Aorta (tissue), 5 donors: Measurements from ENCODE around the gene LDAF1. TPM values are rescaled to one million over a fixed set of nuclear protein-coding genes. Genes with fewer than 3 reads are reported as not detected.
A peak's percentile ranks its signal among the peaks of the same experiment; 100 is the strongest.
"Not testable (repeated sequence)": the region's sequence is repeated elsewhere in the genome, so short reads cannot be mapped to it uniquely, and the experiment has no call there.

ENCODE experiments used
- ATAC-seq: fragments of 200-7000 bp; cut with Tn5 transposase; one replicate; pipeline ENCODE4 v1.9.1; 2022; ENCODE audit warnings: moderate library complexity; ENCODE audit not compliant: low FRiP score
- DNase-seq, 2 donors: peaks; one replicate each; pipeline ENCODE4 v3.0.0-alpha.2; 2020
- H3K27ac ChIP-seq, 2 donors: one replicate each; pipeline ENCODE4 v1.5.1; 2013; ENCODE audit warnings: low read length in 2 of 2, mild to moderate bottlenecking in 2 of 2, moderate library complexity in 2 of 2, control low read depth in 1 of 2, inconsistent platforms in 1 of 2, low read depth in 1 of 2
- H3K27me3 ChIP-seq, 2 donors: one replicate each; pipeline ENCODE4 v1.6.1; 2013; ENCODE audit warnings: control low read depth in 1 of 2, low read length in 1 of 2, mild to moderate bottlenecking in 1 of 2, moderate library complexity in 1 of 2; ENCODE audit not compliant: insufficient read depth in 2 of 2, control insufficient read depth in 1 of 2
- H3K36me3 ChIP-seq, 2 donors: one replicate each; pipeline ENCODE4 v1.6.1; 2013; ENCODE audit warnings: control low read depth in 1 of 2, low read length in 1 of 2, mild to moderate bottlenecking in 1 of 2; ENCODE audit not compliant: insufficient read depth in 2 of 2, control insufficient read depth in 1 of 2
- H3K4me1 ChIP-seq, 2 donors: one replicate each; pipeline ENCODE4 v1.6.1; 2013; ENCODE audit warnings: low read length in 2 of 2, control low read depth in 1 of 2, mild to moderate bottlenecking in 1 of 2, moderate library complexity in 1 of 2; ENCODE audit not compliant: insufficient read depth in 2 of 2, control insufficient read depth in 1 of 2
- H3K4me3 ChIP-seq, 2 donors: one replicate each; pipeline ENCODE4 v1.5.1; 2013; ENCODE audit warnings: low read length in 2 of 2, control low read depth in 1 of 2, mild to moderate bottlenecking in 1 of 2
- H3K9me3 ChIP-seq: one replicate; pipeline ENCODE4 v1.6.1; 2013; ENCODE audit warnings: mild to moderate bottlenecking, low read length; ENCODE audit not compliant: control insufficient read depth
- WGBS, 2 donors: extraction: QIAGEN DNeasy Blood & Tissue Kit; methylation state at CpG; one replicate each; pipeline ENCODE4 v1.1.7; 2013; 5-methylcytosine and 5-hydroxymethylcytosine counted together
- intact Hi-C, 2 donors: fragments of 100-400 bp; cut with DNase I; formaldehyde crosslinking; loops; one replicate each; pipeline versions ENCODE4 v1.14.2 to v1.15.0; 2022
- polyA plus RNA-seq, 2 donors: library from polyadenylated mRNA; stranded (reverse); fragments of 200-250 nt; gene quantifications; one replicate each; pipeline ENCODE4 v1.2.3, GENCODE V29; 2013
- total RNA-seq, 2 donors: library from RNA; stranded (reverse); fragmentation: NEBNext Ultra II Directional; extraction: Animal tissue kit (Norgen Biotek cat#: 25700); gene quantifications; one replicate each; pipeline ENCODE4 v1.2.1, GENCODE V29; 2021
- donor health status: healthy with polysubstance abuse.
- donor health status: Bipolar disorder and iron deficiency.
- donor health status: DM: no; HTN: no; CAD: no.
- donor health status: DM: no; HTN: no; CAD: no.
- donor health status: DM: yes; HTN: yes; CAD: no.

Gene LDAF1
- total and polyA plus RNA-seq, 4 donors = 42.8 to 62.5 (median 56.3) TPM

GRCh38 chr16:21130811-21131210, 27.7 kb upstream of the LDAF1 start:
- 85 to 86% methylated on average over 3 of the region's 3 CpGs for WGBS, 2 donors
- Histone ChIP-seq H3K4me3 (no peak overlapping the region), H3K27me3 (no peaks in the 10 kb centered on the region), H3K4me1 (no peaks in the 10 kb centered on the region), H3K27ac (no peak overlapping the region), H3K9me3 (no peaks in the 10 kb centered on the region), H3K36me3 (no peaks in the 10 kb centered on the region)
- intact Hi-C loops = no loop called here
- no peak for DNase-seq
- ATAC-seq = no peak

DNA sequence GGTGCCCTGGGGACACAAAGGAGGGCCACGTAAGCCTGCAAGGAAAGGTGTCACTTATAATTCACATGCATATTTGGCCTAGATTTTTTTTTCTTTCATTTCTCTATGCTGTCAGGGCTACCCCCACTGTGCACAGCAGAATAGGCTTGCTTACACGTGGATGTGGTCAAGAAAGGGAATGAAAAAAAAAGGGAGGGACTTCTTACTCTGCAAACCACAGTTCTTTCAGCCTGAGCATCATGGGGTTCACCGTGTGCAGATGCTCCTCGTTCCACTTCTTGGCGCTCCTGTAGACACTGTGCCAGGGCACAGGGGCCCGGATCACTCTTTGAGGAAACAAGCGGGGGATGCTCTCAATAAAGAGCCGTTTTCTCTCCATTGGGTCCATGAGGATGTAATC, 24.4 kb upstream of the LDAF1 start:
- intact Hi-C loops = no loop called here
- Histone ChIP-seq H3K27ac (no peak overlapping the region), H3K36me3 (no peaks in the 10 kb centered on the region), H3K9me3 (no peaks in the 10 kb centered on the region), H3K4me1 (no peaks in the 10 kb centered on the region), H3K27me3 (no peaks in the 10 kb centered on the region), H3K4me3 (no peak overlapping the region)
- WGBS, 2 donors = 84 to 85% methylated on average over 8 of the region's 8 CpGs
- DNase-seq (no peak), ATAC-seq (no peak)

DNA sequence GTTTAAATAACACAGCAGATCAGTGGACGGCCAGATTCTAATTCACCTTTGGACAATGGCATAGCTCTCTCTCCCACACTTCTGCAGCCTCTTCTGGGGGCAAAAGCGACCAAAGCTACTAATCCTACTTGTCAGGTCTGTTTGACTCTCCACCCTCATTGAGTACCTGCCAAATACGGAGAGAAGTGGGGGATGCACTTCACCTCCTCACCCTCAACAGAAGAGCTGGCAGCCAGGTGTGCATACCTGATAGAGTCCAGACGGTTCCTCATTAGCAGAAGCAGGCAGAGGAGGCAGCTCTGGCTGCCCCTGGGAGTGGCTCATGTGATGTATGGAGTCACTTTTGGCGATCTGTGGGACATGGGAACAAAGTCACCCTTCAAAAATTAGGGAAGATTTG, 12.7 kb upstream of the LDAF1 start:
- Histone ChIP-seq H3K27ac (no peak overlapping the region), H3K36me3 (no peaks in the 10 kb centered on the region), H3K9me3 (peaks cover 4% of the 10 kb centered on the region), H3K4me1 (no peaks in the 10 kb centered on the region), H3K4me3 (no peak overlapping the region), H3K27me3 (no peaks in the 10 kb centered on the region)
- ATAC-seq = no peak
- intact Hi-C loops = no loop called here
- 70% methylated on average over 5 of the region's 5 CpGs for WGBS, 2 donors
- no peak for DNase-seq

GRCh38 chr16:21150375-21151001, 8.0 kb upstream of the LDAF1 start, which contains the start of gene DNAH3:
Gene DNAH3 (minus strand): TSS chr16:21150846. CDS start chr16:21150319, 527 bp downstream.
- 3 to 4% methylated on average over 8 of the region's 8 CpGs for WGBS, 2 donors
- H3K27me3 ChIP-seq = no peaks in the 10 kb centered on the region
- DNase-seq = no peak
- no peaks in the 10 kb centered on the region for H3K9me3 ChIP-seq
- H3K4me1 ChIP-seq = no peaks in the 10 kb centered on the region
- no peaks in the 10 kb centered on the region for H3K36me3 ChIP-seq
- intact Hi-C loops = no loop called here
- no peak within 1 kb of the TSS for H3K4me3 ChIP-seq
- no peak within 1 kb of the TSS for H3K27ac ChIP-seq
- ATAC-seq = no peak

- H3K4me3 ChIP-seq, H3K4me1 ChIP-seq, H3K36me3 ChIP-seq, DNase-seq, H3K27ac ChIP-seq, intact Hi-C loops, H3K27me3 ChIP-seq, H3K9me3 ChIP-seq, ATAC-seq: not testable (repeated sequence)
- 85 to 86% methylated on average over 48 to 51 of the region's 51 CpGs for WGBS, 2 donors
These were observed 6.1 kb upstream of the LDAF1 start for GRCh38 chr16:21152160-21153030.

GRCh38 chr16:21153124-21153729, 5.2 kb upstream of the LDAF1 start:
- H3K4me1 ChIP-seq, DNase-seq, H3K27me3 ChIP-seq, H3K4me3 ChIP-seq, H3K36me3 ChIP-seq, ATAC-seq, H3K27ac ChIP-seq, intact Hi-C loops, H3K9me3 ChIP-seq: not testable (repeated sequence)
- 91 to 94% methylated on average over 11 of the region's 11 CpGs for WGBS, 2 donors

GRCh38 chr16:21156011-21156410, 2.5 kb upstream of the LDAF1 start:
- H3K27me3 ChIP-seq, H3K4me1 ChIP-seq, H3K4me3 ChIP-seq, H3K9me3 ChIP-seq, intact Hi-C loops, H3K27ac ChIP-seq, ATAC-seq, DNase-seq, H3K36me3 ChIP-seq: not testable (repeated sequence)
- WGBS, 2 donors = 55 to 57% methylated on average over 1 of the region's 1 CpG

- 40 to 41% methylated on average over 6 of the region's 6 CpGs for WGBS, 2 donors
- Histone ChIP-seq H3K9me3 (no peaks in the 10 kb centered on the region), H3K4me3 (no peak overlapping the region), H3K27me3 (no peaks in the 10 kb centered on the region), H3K36me3 (no peaks in the 10 kb centered on the region), H3K27ac (no peak overlapping the region), H3K4me1 (no peaks in the 10 kb centered on the region)
- ATAC-seq (peak; percentile 63), DNase-seq (no peak)
- intact Hi-C loops = no loop called here
These were observed 1.6 kb upstream of the LDAF1 start for GRCh38 chr16:21156767-21157467.
